SK-N-SH treated with all-trans-retinoic acid at 6 μM for 48 hours (cell line): ENCODE data around the gene SAMSN1.

Experiments used
- ATAC-seq: fragments of 200-7000 bp; cut with Tn5 transposase; 3 replicates; pipeline ENCODE4 v1.9.1; 2020; ENCODE audit warnings: mild to moderate bottlenecking, moderate library complexity
- ARNTL ChIP-seq: fragments of 450-650 bp; formaldehyde crosslinking; IDR thresholded peaks from 2 replicates; pipeline ENCODE4 v1.5.0; 2020; ENCODE audit warnings: low read depth, mild to moderate bottlenecking, moderate library complexity, borderline replicate concordance
- CREB5 ChIP-seq: fragments of 250-450 bp; sonication (Bioruptor Pico); IDR thresholded peaks from 2 replicates; pipeline ENCODE4 v1.5.1; 2020; ENCODE audit warnings: low read depth, mild to moderate bottlenecking, moderate library complexity
- CSRNP3 ChIP-seq: fragments of 250-450 bp; sonication (Bioruptor Pico); IDR thresholded peaks from 2 replicates; pipeline ENCODE4 v1.5.1; 2021; ENCODE audit warnings: mild to moderate bottlenecking, moderate library complexity
- ESRRG ChIP-seq: fragments of 250-450 bp; sonication (Bioruptor Pico); IDR thresholded peaks from 2 replicates; pipeline ENCODE4 v1.6.1; 2021; ENCODE audit warnings: mild to moderate bottlenecking
- GLIS3 ChIP-seq: fragments of 250-450 bp; sonication (Bioruptor Pico); IDR thresholded peaks from 2 replicates; pipeline ENCODE4 v1.5.0; 2020; ENCODE audit warnings: mild to moderate bottlenecking, moderate library complexity
- ISL1 ChIP-seq: fragments of 250-450 bp; sonication (Bioruptor Pico); IDR thresholded peaks from 2 replicates; pipeline ENCODE4 v2.1.2; 2022; ENCODE audit warnings: mild to moderate bottlenecking, moderate library complexity
- OSR1 ChIP-seq: fragments of 250-450 bp; sonication (Bioruptor Pico); IDR thresholded peaks from 2 replicates; pipeline ENCODE4 v1.8.0; 2022; ENCODE audit warnings: moderate library complexity, mild to moderate bottlenecking, inconsistent platforms
- PATZ1 ChIP-seq: fragments of 250-450 bp; sonication (Bioruptor Pico); IDR thresholded peaks from 2 replicates; pipeline ENCODE4 v1.8.0; 2020; ENCODE audit warnings: mild to moderate bottlenecking, moderate library complexity, borderline replicate concordance
- POU6F1 ChIP-seq: fragments of 250-450 bp; sonication (Bioruptor Pico); IDR thresholded peaks from 2 replicates; pipeline ENCODE4 v1.8.0; 2021; ENCODE audit warnings: low read depth, mild to moderate bottlenecking, moderate library complexity, borderline replicate concordance
- PPARA ChIP-seq: fragments of 250-450 bp; sonication (Bioruptor Pico); IDR thresholded peaks from 2 replicates; pipeline ENCODE4 v1.5.0; 2020; ENCODE audit warnings: mild to moderate bottlenecking, borderline replicate concordance
- RARB ChIP-seq: fragments of 250-450 bp; sonication (Bioruptor Pico); IDR thresholded peaks from 2 replicates; pipeline ENCODE4 v1.8.0; 2021; ENCODE audit warnings: mild to moderate bottlenecking, moderate library complexity
- SNAI2 ChIP-seq: fragments of 250-450 bp; sonication (Bioruptor Pico); IDR thresholded peaks from 2 replicates; pipeline ENCODE4 v1.5.0; 2020; ENCODE audit warnings: mild to moderate bottlenecking, moderate library complexity
- TCF4 ChIP-seq: fragments of 250-450 bp; sonication (Bioruptor Pico); IDR thresholded peaks from 2 replicates; pipeline ENCODE4 v1.8.0; 2021; ENCODE audit warnings: mild to moderate bottlenecking, moderate library complexity, borderline replicate concordance
- TOX ChIP-seq: fragments of 250-450 bp; sonication (Bioruptor Pico); IDR thresholded peaks from 2 replicates; pipeline ENCODE4 v1.8.0; 2021; ENCODE audit warnings: mild to moderate bottlenecking, moderate library complexity, borderline replicate concordance
- ZFP3 ChIP-seq: fragments of 250-450 bp; sonication (Bioruptor Pico); IDR thresholded peaks from 2 replicates; pipeline ENCODE4 v1.5.0; 2020; ENCODE audit warnings: mild to moderate bottlenecking, moderate library complexity
- ZNF565 ChIP-seq: fragments of 450-650 bp; formaldehyde crosslinking; conservative IDR thresholded peaks from 2 replicates; pipeline ENCODE4 v1.5.0; 2020; ENCODE audit warnings: low read depth, mild to moderate bottlenecking, moderate library complexity
- ZNF70 ChIP-seq: fragments of 450-650 bp; formaldehyde crosslinking; IDR thresholded peaks from 2 replicates; pipeline ENCODE4 v1.5.0; 2020; ENCODE audit warnings: mild to moderate bottlenecking, moderate library complexity
- ZNF8 ChIP-seq: fragments of 450-650 bp; formaldehyde crosslinking; IDR thresholded peaks from 2 replicates; pipeline ENCODE4 v1.5.0; 2020; ENCODE audit warnings: mild to moderate bottlenecking, moderate library complexity
- TF ChIP-seq, protein P1 (sequence below): fragments of 250-450 bp; sonication (Bioruptor Pico); IDR thresholded peaks from 2 replicates; pipeline ENCODE4 v1.5.0; 2020; ENCODE audit warnings: mild to moderate bottlenecking, moderate library complexity

SAMSN1 gene

DNA sequence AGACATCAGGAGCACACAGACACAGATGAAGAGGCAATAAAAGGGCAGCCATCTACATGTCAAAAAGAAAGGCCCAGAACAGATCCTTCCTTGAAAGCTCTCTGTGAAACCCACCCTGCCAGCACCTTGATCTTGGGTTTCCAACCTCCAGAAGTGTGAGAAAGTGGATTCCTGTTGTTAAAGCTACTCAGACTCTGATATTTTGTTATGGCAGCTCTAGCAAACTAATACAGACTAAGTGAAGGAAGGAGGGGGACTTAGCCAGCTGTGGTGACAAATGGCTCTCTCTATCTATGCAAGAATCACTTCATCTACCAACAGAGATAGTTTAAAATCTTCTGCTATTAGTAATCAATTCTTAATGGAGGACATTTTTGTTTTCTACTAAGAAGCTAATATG, 10.4 kb downstream of the SAMSN1 start:
- TF ChIP-seq ARNTL (CRISPR knock-in tag): no peak
- TF ChIP-seq ZNF565: no peak
- no peak for TF ChIP-seq RARB
- no peak for TF ChIP-seq POU6F1
- TF ChIP-seq ESRRG (CRISPR knock-in tag): no peak
- TF ChIP-seq ISL1: no peak
- no peak for TF ChIP-seq PATZ1 (CRISPR knock-in tag)
- TF ChIP-seq CREB5: no peak
- TF ChIP-seq CSRNP3 (CRISPR knock-in tag): no peak
- TF ChIP-seq TCF4 (CRISPR knock-in tag): no peak
- no peak for TF ChIP-seq TOX (CRISPR knock-in tag)
- no peak for TF ChIP-seq GLIS3 (CRISPR knock-in tag)
- no peak for TF ChIP-seq PPARA (CRISPR knock-in tag)
- TF ChIP-seq, protein P1, sequence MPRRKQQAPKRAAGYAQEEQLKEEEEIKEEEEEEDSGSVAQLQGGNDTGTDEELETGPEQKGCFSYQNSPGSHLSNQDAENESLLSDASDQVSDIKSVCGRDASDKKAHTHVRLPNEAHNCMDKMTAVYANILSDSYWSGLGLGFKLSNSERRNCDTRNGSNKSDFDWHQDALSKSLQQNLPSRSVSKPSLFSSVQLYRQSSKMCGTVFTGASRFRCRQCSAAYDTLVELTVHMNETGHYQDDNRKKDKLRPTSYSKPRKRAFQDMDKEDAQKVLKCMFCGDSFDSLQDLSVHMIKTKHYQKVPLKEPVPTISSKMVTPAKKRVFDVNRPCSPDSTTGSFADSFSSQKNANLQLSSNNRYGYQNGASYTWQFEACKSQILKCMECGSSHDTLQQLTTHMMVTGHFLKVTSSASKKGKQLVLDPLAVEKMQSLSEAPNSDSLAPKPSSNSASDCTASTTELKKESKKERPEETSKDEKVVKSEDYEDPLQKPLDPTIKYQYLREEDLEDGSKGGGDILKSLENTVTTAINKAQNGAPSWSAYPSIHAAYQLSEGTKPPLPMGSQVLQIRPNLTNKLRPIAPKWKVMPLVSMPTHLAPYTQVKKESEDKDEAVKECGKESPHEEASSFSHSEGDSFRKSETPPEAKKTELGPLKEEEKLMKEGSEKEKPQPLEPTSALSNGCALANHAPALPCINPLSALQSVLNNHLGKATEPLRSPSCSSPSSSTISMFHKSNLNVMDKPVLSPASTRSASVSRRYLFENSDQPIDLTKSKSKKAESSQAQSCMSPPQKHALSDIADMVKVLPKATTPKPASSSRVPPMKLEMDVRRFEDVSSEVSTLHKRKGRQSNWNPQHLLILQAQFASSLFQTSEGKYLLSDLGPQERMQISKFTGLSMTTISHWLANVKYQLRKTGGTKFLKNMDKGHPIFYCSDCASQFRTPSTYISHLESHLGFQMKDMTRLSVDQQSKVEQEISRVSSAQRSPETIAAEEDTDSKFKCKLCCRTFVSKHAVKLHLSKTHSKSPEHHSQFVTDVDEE (CRISPR knock-in tag): no peak
- no peak for TF ChIP-seq ZNF70 (CRISPR knock-in tag)
- TF ChIP-seq OSR1 (CRISPR knock-in tag): no peak
- TF ChIP-seq ZFP3: no peak
- TF ChIP-seq ZNF8 (CRISPR knock-in tag): no peak

DNA sequence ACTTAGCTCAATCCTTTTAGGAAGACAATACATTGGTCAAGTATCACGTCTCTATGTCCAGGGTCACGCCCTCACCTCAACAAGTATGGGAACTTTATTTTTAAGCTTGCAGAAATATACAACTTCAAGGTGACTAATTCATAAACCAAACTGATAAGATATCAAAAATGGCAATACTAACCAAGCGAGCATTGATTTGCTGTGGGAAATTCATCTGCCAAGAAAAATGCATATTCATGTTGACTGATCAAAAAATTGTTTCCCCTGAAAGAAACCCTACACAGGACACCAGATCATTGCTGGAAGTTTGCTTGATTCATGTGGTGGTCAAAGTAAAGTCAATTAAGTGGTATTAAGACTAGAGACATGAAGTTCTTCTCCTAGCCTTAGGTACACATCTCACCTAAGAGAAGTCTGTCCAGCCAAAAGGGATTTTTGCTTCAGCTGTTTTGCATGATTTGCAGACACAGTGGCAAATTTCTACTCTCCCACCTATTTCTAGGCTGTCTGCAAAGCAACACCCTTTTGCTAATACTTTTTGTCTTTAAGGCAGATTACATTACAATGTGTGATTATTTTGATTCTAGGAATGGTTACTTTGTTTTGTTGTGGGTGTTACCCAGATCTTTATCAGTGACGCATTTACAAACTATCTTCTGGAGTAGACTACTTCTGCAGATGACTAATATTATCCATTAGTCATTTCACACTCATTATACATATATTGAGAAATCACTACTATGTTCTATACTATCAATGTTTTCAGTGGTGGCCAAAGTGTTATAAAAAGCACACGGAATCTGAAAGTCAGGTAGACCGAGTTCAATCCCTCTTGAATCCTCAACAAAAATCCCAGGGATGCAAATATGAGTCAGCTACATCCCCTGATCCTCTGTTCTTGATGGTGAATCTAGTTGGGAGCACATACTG, 12.4 kb downstream of the SAMSN1 start:
- TF ChIP-seq ARNTL (CRISPR knock-in tag) (no peak), TOX (CRISPR knock-in tag) (no peak), ZNF565 (no peak), SNAI2 (CRISPR knock-in tag) (no peak), ESRRG (CRISPR knock-in tag) (no peak), ISL1 (no peak), POU6F1 (no peak), ZNF8 (CRISPR knock-in tag) (no peak)
- ATAC-seq: no peak

More for the DNA sequence above, 10.4 kb downstream of the SAMSN1 start:
- ATAC-seq: no peak
